GM12864 (cell line): ENCODE data around the gene IL13RA1.
"Not testable (repeated sequence)": the region's sequence is repeated elsewhere in the genome, so short reads cannot be mapped to it uniquely, and the experiment has no call there.

ENCODE experiments used
- DNase-seq: peaks from one replicate; pipeline ENCODE4 v3.0.0-alpha.2; 2011; ENCODE audit warnings: low read depth
- H3K4me3 ChIP-seq: 2 replicates; pipeline ENCODE4 v1.5.1; 2011; ENCODE audit warnings: mild to moderate bottlenecking, low read depth, low read length, control low read depth
- CTCF ChIP-seq: IDR thresholded peaks from 2 replicates; pipeline ENCODE4 v1.5.1; 2011; ENCODE audit warnings: low read depth, mild to moderate bottlenecking, moderate library complexity, low read length, control low read depth, inconsistent platforms; ENCODE audit errors: missing control alignments

IL13RA1 gene

GRCh38 chrX:118694638-118695037 lies 32.8 kb upstream of the IL13RA1 start:
- no peak for TF ChIP-seq CTCF
- no peak overlapping the region for H3K4me3 ChIP-seq
- no peak for DNase-seq

GRCh38 chrX:118698516-118699170 lies 28.8 kb upstream of the IL13RA1 start:
- DNase-seq = no peak
- H3K4me3 ChIP-seq = no peak overlapping the region
- no peak for TF ChIP-seq CTCF

GRCh38 chrX:118702741-118703140 lies 24.7 kb upstream of the IL13RA1 start:
- no peak for TF ChIP-seq CTCF
- no peak for DNase-seq
- H3K4me3 ChIP-seq = no peak overlapping the region

GRCh38 chrX:118706681-118707080 lies 20.7 kb upstream of the IL13RA1 start:
- no peak for TF ChIP-seq CTCF
- no peak overlapping the region for H3K4me3 ChIP-seq
- no peak for DNase-seq

- H3K4me3 ChIP-seq = no peak overlapping the region
- TF ChIP-seq CTCF = no peak
- DNase-seq = no peak
Measured at GRCh38 chrX:118714521-118714920, 12.9 kb upstream of the IL13RA1 start.

- H3K4me3 ChIP-seq, DNase-seq: not testable (repeated sequence)
Measured at GRCh38 chrX:118715917-118716316, 11.5 kb upstream of the IL13RA1 start.

- DNase-seq, H3K4me3 ChIP-seq: not testable (repeated sequence)
Measured at GRCh38 chrX:118716833-118717232, 10.6 kb upstream of the IL13RA1 start.

- DNase-seq = no peak
- no peak for TF ChIP-seq CTCF
- no peak overlapping the region for H3K4me3 ChIP-seq
Measured at GRCh38 chrX:118717678-118718391, 9.6 kb upstream of the IL13RA1 start.
